ENCODE measurements around the gene KCP. TPM values are rescaled to one million over a fixed set of nuclear protein-coding genes. Genes with fewer than 3 reads are reported as not detected.
A peak's percentile ranks its signal among the peaks of the same experiment; 100 is the strongest.

The KCP gene
- total RNA-seq, 1 donor from 2014 or later = 0.70 TPM

DNA sequence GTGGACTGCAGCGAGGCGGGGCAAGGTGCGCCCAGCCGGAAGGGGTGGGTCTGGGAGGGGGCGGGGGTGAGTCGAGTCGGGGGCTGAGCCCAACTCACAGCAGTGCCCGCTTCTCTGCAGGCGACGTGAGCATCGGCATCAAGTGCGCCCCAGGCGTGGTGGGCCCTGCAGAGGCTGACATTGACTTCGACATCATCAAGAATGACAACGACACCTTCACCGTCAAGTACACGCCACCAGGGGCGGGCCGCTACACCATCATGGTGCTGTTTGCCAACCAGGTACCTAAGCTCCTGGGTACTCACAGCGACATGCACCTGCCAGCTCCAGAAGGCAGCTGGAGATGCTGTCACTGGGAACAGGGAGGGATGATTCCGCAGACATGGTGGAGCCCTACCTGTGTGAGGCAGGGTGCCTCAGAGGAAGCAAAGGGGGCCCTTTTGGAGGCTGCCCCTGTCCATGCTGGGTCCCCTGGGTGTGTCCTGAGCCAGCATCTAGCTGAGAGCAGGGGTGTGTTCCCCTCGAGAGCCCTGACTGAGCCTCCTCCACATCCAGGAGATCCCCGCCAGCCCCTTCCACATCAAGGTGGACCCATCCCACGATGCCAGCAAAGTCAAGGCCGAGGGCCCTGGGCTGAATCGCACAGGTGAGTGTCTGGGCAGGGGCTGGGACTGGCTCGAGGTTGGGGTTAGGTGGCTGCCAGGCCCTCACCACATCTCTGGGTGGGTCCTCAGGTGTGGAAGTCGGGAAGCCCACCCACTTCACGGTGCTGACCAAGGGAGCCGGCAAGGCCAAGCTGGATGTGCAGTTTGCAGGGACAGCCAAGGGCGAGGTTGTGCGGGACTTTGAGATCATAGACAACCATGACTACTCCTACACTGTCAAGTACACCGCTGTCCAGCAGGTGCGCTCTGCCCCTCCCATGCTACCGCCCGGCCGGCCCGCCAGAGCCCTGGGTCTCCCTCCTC is 67.6 kb downstream of the KCP start:
- no peaks in the 10 kb centered on the region for H3K9me3 Mint-ChIP-seq (ENCODE audit: unreplicated experiment)
- no peaks in the 10 kb centered on the region for H3K27me3 Mint-ChIP-seq (ENCODE audit: unreplicated experiment)
- H3K36me3 Mint-ChIP-seq (ENCODE audit: unreplicated experiment) = peaks cover 11% of the 10 kb centered on the region
- no peak for DNase-seq (ENCODE audit: extremely low spot score, unreplicated experiment)
- no peak overlapping the region for H3K4me3 Mint-ChIP-seq (ENCODE audit: unreplicated experiment)
- TF ChIP-seq, protein P1, sequence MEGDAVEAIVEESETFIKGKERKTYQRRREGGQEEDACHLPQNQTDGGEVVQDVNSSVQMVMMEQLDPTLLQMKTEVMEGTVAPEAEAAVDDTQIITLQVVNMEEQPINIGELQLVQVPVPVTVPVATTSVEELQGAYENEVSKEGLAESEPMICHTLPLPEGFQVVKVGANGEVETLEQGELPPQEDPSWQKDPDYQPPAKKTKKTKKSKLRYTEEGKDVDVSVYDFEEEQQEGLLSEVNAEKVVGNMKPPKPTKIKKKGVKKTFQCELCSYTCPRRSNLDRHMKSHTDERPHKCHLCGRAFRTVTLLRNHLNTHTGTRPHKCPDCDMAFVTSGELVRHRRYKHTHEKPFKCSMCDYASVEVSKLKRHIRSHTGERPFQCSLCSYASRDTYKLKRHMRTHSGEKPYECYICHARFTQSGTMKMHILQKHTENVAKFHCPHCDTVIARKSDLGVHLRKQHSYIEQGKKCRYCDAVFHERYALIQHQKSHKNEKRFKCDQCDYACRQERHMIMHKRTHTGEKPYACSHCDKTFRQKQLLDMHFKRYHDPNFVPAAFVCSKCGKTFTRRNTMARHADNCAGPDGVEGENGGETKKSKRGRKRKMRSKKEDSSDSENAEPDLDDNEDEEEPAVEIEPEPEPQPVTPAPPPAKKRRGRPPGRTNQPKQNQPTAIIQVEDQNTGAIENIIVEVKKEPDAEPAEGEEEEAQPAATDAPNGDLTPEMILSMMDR (IDR thresholded peaks at IDR 0.05) = no peak
- no peak overlapping the region for H3K27ac Mint-ChIP-seq (ENCODE audit: unreplicated experiment)
- H3K4me1 Mint-ChIP-seq (ENCODE audit: unreplicated experiment) = no peaks in the 10 kb centered on the region

DNA sequence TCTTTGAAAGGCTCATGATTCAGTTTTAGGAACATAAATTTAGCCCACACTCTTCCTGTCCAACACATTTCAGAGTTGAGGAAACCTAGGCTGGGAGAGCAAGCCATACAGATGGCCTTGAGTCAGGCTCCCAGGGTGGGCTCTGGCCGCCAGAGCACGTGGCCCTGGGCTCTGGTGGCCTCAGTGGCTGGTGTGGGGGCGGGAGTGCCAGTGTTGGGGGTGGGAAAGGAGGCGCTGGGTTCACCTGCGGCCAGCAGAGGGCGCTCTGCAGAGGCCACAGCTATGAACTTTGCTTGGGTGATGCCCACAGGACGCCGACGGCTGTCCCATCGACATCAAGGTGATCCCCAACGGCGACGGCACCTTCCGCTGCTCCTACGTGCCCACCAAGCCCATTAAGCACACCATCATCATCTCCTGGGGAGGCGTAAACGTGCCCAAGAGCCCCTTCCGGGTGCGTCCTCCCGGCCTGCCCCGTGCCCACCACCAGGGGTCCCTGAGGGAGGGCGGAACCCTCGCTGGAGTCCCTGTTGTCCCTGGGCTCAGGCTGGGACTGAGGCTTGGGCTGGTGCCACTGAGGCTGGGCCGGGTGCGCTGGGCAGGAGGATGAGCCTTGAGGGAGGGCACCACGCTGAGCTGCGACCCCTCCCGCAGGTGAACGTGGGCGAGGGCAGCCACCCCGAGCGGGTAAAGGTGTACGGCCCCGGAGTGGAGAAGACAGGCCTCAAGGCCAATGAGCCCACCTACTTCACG is 68.4 kb downstream of the KCP start:
- H3K27ac Mint-ChIP-seq (ENCODE audit: unreplicated experiment) = no peak overlapping the region
- peaks cover 11% of the 10 kb centered on the region for H3K36me3 Mint-ChIP-seq (ENCODE audit: unreplicated experiment)
- no peak overlapping the region for H3K4me3 Mint-ChIP-seq (ENCODE audit: unreplicated experiment)
- no peaks in the 10 kb centered on the region for H3K4me1 Mint-ChIP-seq (ENCODE audit: unreplicated experiment)
- H3K9me3 Mint-ChIP-seq (ENCODE audit: unreplicated experiment) = no peaks in the 10 kb centered on the region
- H3K27me3 Mint-ChIP-seq (ENCODE audit: unreplicated experiment) = no peaks in the 10 kb centered on the region
- TF ChIP-seq, protein P1 (IDR thresholded peaks at IDR 0.05) = peak; percentile 69
- DNase-seq (ENCODE audit: extremely low spot score, unreplicated experiment) = no peak

DNA sequence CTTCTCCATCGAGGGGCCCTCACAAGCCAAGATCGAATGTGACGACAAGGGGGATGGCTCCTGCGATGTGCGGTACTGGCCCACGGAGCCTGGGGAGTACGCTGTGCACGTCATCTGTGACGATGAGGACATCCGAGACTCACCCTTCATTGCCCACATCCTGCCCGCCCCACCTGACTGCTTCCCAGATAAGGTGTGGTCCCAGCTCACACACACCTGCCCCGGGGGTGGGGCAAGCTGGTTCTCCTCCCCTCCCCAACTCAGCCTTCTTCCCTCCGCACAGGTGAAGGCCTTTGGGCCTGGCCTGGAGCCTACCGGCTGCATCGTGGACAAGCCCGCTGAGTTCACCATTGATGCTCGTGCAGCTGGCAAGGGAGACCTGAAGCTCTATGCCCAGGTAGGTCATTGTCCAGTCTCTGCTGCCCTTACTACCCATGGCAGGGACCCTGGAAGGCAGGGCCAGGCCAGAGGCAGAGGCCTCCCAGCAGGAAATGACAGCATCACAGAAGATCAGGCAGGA is 69.3 kb downstream of the KCP start:
- Mint-ChIP-seq H3K4me1 (ENCODE audit: unreplicated experiment) (no peaks in the 10 kb centered on the region), H3K9me3 (ENCODE audit: unreplicated experiment) (no peaks in the 10 kb centered on the region), H3K4me3 (ENCODE audit: unreplicated experiment) (no peak overlapping the region), H3K27me3 (ENCODE audit: unreplicated experiment) (no peaks in the 10 kb centered on the region), H3K27ac (ENCODE audit: unreplicated experiment) (no peak overlapping the region), H3K36me3 (ENCODE audit: unreplicated experiment) (peaks cover 11% of the 10 kb centered on the region)
- no peak for DNase-seq (ENCODE audit: extremely low spot score, unreplicated experiment)
- TF ChIP-seq, protein P1 (IDR thresholded peaks at IDR 0.05) = no peak

DNA sequence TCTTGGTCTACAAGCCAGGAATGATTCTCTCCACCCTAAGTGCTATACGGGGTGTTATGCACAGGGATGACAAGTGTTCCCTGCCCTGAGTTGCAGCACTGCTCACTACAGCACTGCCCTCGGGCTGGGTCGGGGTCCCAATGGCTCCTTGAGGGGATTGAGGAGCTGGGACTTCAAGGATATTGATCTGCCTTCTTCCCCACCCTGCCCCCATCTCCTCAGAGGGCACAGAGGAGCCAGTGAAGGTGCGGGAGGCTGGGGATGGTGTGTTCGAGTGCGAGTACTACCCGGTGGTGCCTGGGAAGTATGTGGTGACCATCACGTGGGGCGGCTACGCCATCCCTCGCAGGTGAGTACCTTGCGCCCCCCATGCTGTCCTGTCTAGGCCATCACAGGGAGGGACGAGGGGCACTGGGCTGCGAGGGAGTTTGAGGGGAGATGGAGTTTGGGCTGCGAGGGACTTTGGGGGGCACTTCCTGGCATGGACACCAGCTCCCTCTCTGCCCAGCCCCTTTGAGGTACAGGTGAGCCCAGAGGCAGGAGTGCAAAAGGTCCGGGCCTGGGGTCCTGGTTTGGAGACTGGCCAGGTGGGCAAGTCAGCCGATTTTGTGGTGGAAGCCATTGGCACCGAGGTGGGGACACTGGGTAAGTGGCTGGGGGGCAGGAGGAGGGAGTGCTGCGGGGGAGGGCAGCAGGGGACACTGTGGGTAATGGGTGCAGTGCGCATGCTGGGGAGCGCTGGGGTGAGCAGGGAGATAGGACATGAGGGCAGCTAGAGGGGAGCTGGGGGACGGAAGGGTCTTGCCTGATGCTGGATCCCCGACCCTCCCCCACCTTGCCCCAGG is 70.0 kb downstream of the KCP start:
- H3K27me3 Mint-ChIP-seq (ENCODE audit: unreplicated experiment) = no peaks in the 10 kb centered on the region
- no peak for DNase-seq (ENCODE audit: extremely low spot score, unreplicated experiment)
- H3K36me3 Mint-ChIP-seq (ENCODE audit: unreplicated experiment) = peaks cover 11% of the 10 kb centered on the region
- H3K4me3 Mint-ChIP-seq (ENCODE audit: unreplicated experiment) = no peak overlapping the region
- no peaks in the 10 kb centered on the region for H3K9me3 Mint-ChIP-seq (ENCODE audit: unreplicated experiment)
- no peak overlapping the region for H3K27ac Mint-ChIP-seq (ENCODE audit: unreplicated experiment)
- peaks cover 2% of the 10 kb centered on the region for H3K4me1 Mint-ChIP-seq (ENCODE audit: unreplicated experiment)
- TF ChIP-seq, protein P1 (IDR thresholded peaks at IDR 0.05) = no peak

Measured in osteocyte (in vitro differentiated cells).